SIG-M5 (cell line): Measurements from ENCODE around the gene AFM.
"Not testable (repeated sequence)": the region's sequence is repeated elsewhere in the genome, so short reads cannot be mapped to it uniquely, and the experiment has no call there.

Experiments used
- DNase-seq: peaks from one replicate; lab custom pipeline; 2025; lab: John Stamatoyannopoulos, UW

Gene AFM

GRCh38 chr4:73507541-73507940 lies 26.0 kb downstream of the AFM start:
- DNase-seq = no peak

GRCh38 chr4:73508651-73509050 lies 27.1 kb downstream of the AFM start:
- DNase-seq = no peak

- DNase-seq = no peak
Observed at GRCh38 chr4:73518340-73518739, 36.8 kb downstream of the AFM start.

- no peak for DNase-seq
Observed at GRCh38 chr4:73520821-73521220, 39.3 kb downstream of the AFM start.

GRCh38 chr4:73523126-73523525 lies 41.6 kb downstream of the AFM start:
- DNase-seq = no peak

GRCh38 chr4:73525611-73526010 lies 44.1 kb downstream of the AFM start:
- DNase-seq = no peak

GRCh38 chr4:73527196-73527595 lies 45.7 kb downstream of the AFM start:
- no peak for DNase-seq

GRCh38 chr4:73528171-73528570 lies 46.6 kb downstream of the AFM start:
- DNase-seq = no peak

GRCh38 chr4:73533515-73534422 lies 52.2 kb downstream of the AFM start:
- DNase-seq = no peak

GRCh38 chr4:73538162-73538561 lies 56.6 kb downstream of the AFM start:
- no peak for DNase-seq

- DNase-seq = no peak
Observed at GRCh38 chr4:73539386-73539785, 57.8 kb downstream of the AFM start.

- DNase-seq = no peak
Observed at GRCh38 chr4:73540826-73541225, 59.3 kb downstream of the AFM start.

GRCh38 chr4:73541251-73541650 lies 59.7 kb downstream of the AFM start:
- no peak for DNase-seq

- DNase-seq = no peak
Observed at GRCh38 chr4:73544620-73545019, 63.1 kb downstream of the AFM start.

GRCh38 chr4:73550865-73551264 lies 69.3 kb downstream of the AFM start:
- not testable (repeated sequence) for DNase-seq
